Sigmoid colon (tissue), 4 donors: ENCODE results near the gene RCOR1.

Experiments
- POLR2AphosphoS5 ChIP-seq, 4 donors: sonication (generic); formaldehyde crosslinking; IDR thresholded peaks; one replicate each; pipeline ENCODE4 v1.6.1; 2017; ENCODE audit warnings: antibody characterized with exemption in 4 of 4
- TF ChIP-seq, protein P1 (sequence below), 4 experiments: fragments of 450-650 bp in 3 of 4; fragments of 200-600 bp in 1 of 4; IDR thresholded peaks; one replicate each; pipeline ENCODE4 v1.5.1; 2016 to 2019; ENCODE audit warnings: antibody characterized with exemption in 4 of 4, mild to moderate bottlenecking in 3 of 4, moderate library complexity in 2 of 4

DNA sequence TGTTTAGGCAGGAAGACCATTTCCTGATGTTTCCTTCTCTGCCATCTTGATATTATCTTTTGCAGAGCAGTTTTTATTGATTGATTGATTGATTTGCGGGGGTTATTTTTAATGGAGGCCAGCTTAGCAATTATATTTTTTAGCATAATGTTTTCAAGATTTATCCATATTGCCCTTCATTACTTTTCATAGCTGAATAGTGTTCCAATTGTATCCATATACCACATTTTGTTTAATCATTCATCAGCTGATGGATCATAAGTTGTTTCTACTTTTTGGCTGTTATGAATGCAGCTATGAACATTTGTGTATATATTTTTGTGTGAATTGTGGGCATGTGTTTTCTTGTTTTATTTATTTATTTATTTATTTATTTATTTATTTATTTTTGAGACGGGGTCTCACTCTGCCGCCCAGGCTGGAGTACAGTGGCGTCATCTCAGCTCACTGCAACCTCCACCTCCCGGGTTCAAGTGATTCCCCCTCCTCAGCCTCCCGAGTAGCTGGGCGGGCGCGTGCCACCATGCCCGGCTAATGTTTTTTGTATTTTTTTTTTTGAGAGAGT, 20.9 kb upstream of the RCOR1 start:
- no peak for TF ChIP-seq POLR2AphosphoS5 (IDR thresholded peaks at IDR 0.05)
- TF ChIP-seq, protein P1, sequence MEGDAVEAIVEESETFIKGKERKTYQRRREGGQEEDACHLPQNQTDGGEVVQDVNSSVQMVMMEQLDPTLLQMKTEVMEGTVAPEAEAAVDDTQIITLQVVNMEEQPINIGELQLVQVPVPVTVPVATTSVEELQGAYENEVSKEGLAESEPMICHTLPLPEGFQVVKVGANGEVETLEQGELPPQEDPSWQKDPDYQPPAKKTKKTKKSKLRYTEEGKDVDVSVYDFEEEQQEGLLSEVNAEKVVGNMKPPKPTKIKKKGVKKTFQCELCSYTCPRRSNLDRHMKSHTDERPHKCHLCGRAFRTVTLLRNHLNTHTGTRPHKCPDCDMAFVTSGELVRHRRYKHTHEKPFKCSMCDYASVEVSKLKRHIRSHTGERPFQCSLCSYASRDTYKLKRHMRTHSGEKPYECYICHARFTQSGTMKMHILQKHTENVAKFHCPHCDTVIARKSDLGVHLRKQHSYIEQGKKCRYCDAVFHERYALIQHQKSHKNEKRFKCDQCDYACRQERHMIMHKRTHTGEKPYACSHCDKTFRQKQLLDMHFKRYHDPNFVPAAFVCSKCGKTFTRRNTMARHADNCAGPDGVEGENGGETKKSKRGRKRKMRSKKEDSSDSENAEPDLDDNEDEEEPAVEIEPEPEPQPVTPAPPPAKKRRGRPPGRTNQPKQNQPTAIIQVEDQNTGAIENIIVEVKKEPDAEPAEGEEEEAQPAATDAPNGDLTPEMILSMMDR (IDR thresholded peaks at IDR 0.05): no peak
